Right renal cortex interstitium (tissue), 3 donors: ENCODE measurements around the gene NDUFV1. TPM values are rescaled to one million over a fixed set of nuclear protein-coding genes. Genes with fewer than 3 reads are reported as not detected.
"Not testable (repeated sequence)": the region's sequence is repeated elsewhere in the genome, so short reads cannot be mapped to it uniquely, and the experiment has no call there.

Source experiments
- DNase-seq, 3 donors: peaks; one replicate each; pipeline ENCODE4 v3.0.0-alpha.2; 2013; ENCODE audit warnings: low read depth in 3 of 3, low spot score in 2 of 3
- polyA plus RNA-seq, 3 donors: library from polyadenylated mRNA; unstranded; fragments of 120-200 nt; gene quantifications; one replicate each; pipeline ENCODE4 v1.2.1, GENCODE V29; 2013; ENCODE audit not compliant: insufficient read length in 3 of 3

The NDUFV1 gene
- polyA plus RNA-seq, 3 donors = 149 to 153 (median 149) TPM

GRCh38 chr11:67637441-67637840 lies 30.7 kb downstream of the NDUFV1 start:
- DNase-seq = not testable (repeated sequence)

- no peak for DNase-seq
Measured at GRCh38 chr11:67638535-67639437, 32.0 kb downstream of the NDUFV1 start.

GRCh38 chr11:67639438-67639859 lies 32.7 kb downstream of the NDUFV1 start, which contains the start of gene TBX10:
Gene TBX10, minus strand, starts transcription at chr11:67639763. Its CDS starts 291 bp downstream, at chr11:67639472.
- DNase-seq = no peak

- DNase-seq = no peak
Measured at GRCh38 chr11:67640021-67640757, 33.5 kb downstream of the NDUFV1 start.

GRCh38 chr11:67640758-67641337 lies 34.1 kb downstream of the NDUFV1 start:
- no peak for DNase-seq

- no peak for DNase-seq
Measured at GRCh38 chr11:67641338-67642172, 34.8 kb downstream of the NDUFV1 start.

- no peak for DNase-seq
Measured at GRCh38 chr11:67642173-67643120, 35.7 kb downstream of the NDUFV1 start.

- DNase-seq = no peak
Measured at GRCh38 chr11:67644042-67644441, 37.3 kb downstream of the NDUFV1 start.

- DNase-seq = no peak
Measured at GRCh38 chr11:67644472-67645418, 38.0 kb downstream of the NDUFV1 start.

GRCh38 chr11:67645521-67646461 lies 39.1 kb downstream of the NDUFV1 start:
- DNase-seq = no peak

- DNase-seq = no peak
Measured at GRCh38 chr11:67646535-67647336, 40.0 kb downstream of the NDUFV1 start.

GRCh38 chr11:67647471-67647870 lies 40.7 kb downstream of the NDUFV1 start:
- no peak for DNase-seq

- DNase-seq = no peak
Measured at GRCh38 chr11:67648140-67648795, 41.5 kb downstream of the NDUFV1 start.

GRCh38 chr11:67648796-67649613 lies 42.3 kb downstream of the NDUFV1 start:
- DNase-seq = no peak
